Parathyroid adenoma (tissue), 2 donors: ENCODE results near the gene DCAF15.

ENCODE experiments used
- H2AFZ ChIP-seq: fragments of 300-600 bp; sonication (generic); one replicate; pipeline ENCODE4 v1.7.0; 2017; ENCODE audit warnings: antibody characterized with exemption, mild to moderate bottlenecking
- H3K27ac ChIP-seq: fragments of 300-600 bp; sonication (generic); one replicate; pipeline ENCODE4 v1.7.0; 2017
- H3K27me3 ChIP-seq: fragments of 300-600 bp; sonication (generic); one replicate; pipeline ENCODE4 v1.7.0; 2017; ENCODE audit warnings: low read length; ENCODE audit not compliant: control insufficient read depth, insufficient read depth
- H3K36me3 ChIP-seq: fragments of 300-600 bp; sonication (generic); one replicate; pipeline ENCODE4 v1.7.0; 2017; ENCODE audit warnings: low read length; ENCODE audit not compliant: control insufficient read depth, insufficient read depth
- H3K4me1 ChIP-seq: fragments of 300-600 bp; sonication (generic); one replicate; pipeline ENCODE4 v1.7.0; 2017; ENCODE audit warnings: control low read depth
- H3K4me2 ChIP-seq: fragments of 300-600 bp; sonication (generic); one replicate; pipeline ENCODE4 v1.7.0; 2017; ENCODE audit warnings: low read length
- H3K4me3 ChIP-seq: fragments of 300-600 bp; sonication (generic); one replicate; pipeline ENCODE4 v1.7.0; 2017; ENCODE audit warnings: low read depth, low read length
- H3K79me2 ChIP-seq: fragments of 300-600 bp; sonication (generic); one replicate; pipeline ENCODE4 v1.7.0; 2017; ENCODE audit warnings: control low read depth
- H3K9ac ChIP-seq: fragments of 300-600 bp; sonication (generic); one replicate; pipeline ENCODE4 v1.7.0; 2017; ENCODE audit warnings: mild to moderate bottlenecking
- H3K9me3 ChIP-seq: fragments of 300-600 bp; sonication (generic); one replicate; pipeline ENCODE4 v1.7.0; 2017; ENCODE audit warnings: low read length; ENCODE audit not compliant: control insufficient read depth
- CTCF ChIP-seq: fragments of 300-600 bp; sonication (generic); IDR thresholded peaks from one replicate; pipeline ENCODE4 v1.7.0; 2017; ENCODE audit warnings: antibody characterized with exemption, mild to moderate bottlenecking
- donor health status: primary hyperparathyroidism.

Gene DCAF15

GRCh38 chr19:13959141-13959961 lies 7.0 kb downstream of the DCAF15 start:
- no peak overlapping the region for H3K4me2 ChIP-seq
- H3K79me2 ChIP-seq, result no peaks in the 10 kb centered on the region
- no peak for TF ChIP-seq CTCF
- H3K9me3 ChIP-seq, result no peaks in the 10 kb centered on the region
- no peak overlapping the region for H2AFZ ChIP-seq
- H3K27ac ChIP-seq, result no peak overlapping the region
- H3K4me3 ChIP-seq, result no peak overlapping the region
- H3K4me1 ChIP-seq, result no peaks in the 10 kb centered on the region
- no peaks in the 10 kb centered on the region for H3K27me3 ChIP-seq
- H3K36me3 ChIP-seq, result no peaks in the 10 kb centered on the region
- H3K9ac ChIP-seq, result no peak overlapping the region

GRCh38 chr19:13959962-13960862 lies 7.9 kb downstream of the DCAF15 start:
- no peaks in the 10 kb centered on the region for H3K36me3 ChIP-seq
- no peaks in the 10 kb centered on the region for H3K9me3 ChIP-seq
- H2AFZ ChIP-seq, result no peak overlapping the region
- H3K27ac ChIP-seq, result no peak overlapping the region
- H3K9ac ChIP-seq, result no peak overlapping the region
- no peaks in the 10 kb centered on the region for H3K27me3 ChIP-seq
- H3K4me2 ChIP-seq, result no peak overlapping the region
- no peaks in the 10 kb centered on the region for H3K4me1 ChIP-seq
- H3K4me3 ChIP-seq, result no peak overlapping the region
- TF ChIP-seq CTCF, result peak; percentile 38
- H3K79me2 ChIP-seq, result no peaks in the 10 kb centered on the region

- no peak overlapping the region for H3K4me2 ChIP-seq
- H3K9ac ChIP-seq, result no peak overlapping the region
- H3K9me3 ChIP-seq, result no peaks in the 10 kb centered on the region
- no peak overlapping the region for H2AFZ ChIP-seq
- H3K4me3 ChIP-seq, result no peak overlapping the region
- H3K27me3 ChIP-seq, result no peaks in the 10 kb centered on the region
- no peak for TF ChIP-seq CTCF
- no peaks in the 10 kb centered on the region for H3K79me2 ChIP-seq
- no peaks in the 10 kb centered on the region for H3K4me1 ChIP-seq
- H3K36me3 ChIP-seq, result no peaks in the 10 kb centered on the region
- no peak overlapping the region for H3K27ac ChIP-seq
Measured at GRCh38 chr19:13960863-13961784, 8.8 kb downstream of the DCAF15 start.

- Histone ChIP-seq H3K36me3 (no peaks in the 10 kb centered on the region), H3K4me1 (no peaks in the 10 kb centered on the region), H3K27ac (no peak overlapping the region), H3K4me2 (no peak overlapping the region), H3K79me2 (no peaks in the 10 kb centered on the region), H3K27me3 (no peaks in the 10 kb centered on the region), H2AFZ (no peak overlapping the region), H3K9ac (no peak overlapping the region), H3K4me3 (no peak overlapping the region), H3K9me3 (no peaks in the 10 kb centered on the region)
- no peak for TF ChIP-seq CTCF
Measured at GRCh38 chr19:13961826-13962698, 9.8 kb downstream of the DCAF15 start.
